ENCODE measurements around the gene ZNF862. TPM values are rescaled to one million over a fixed set of nuclear protein-coding genes. Genes with fewer than 3 reads are reported as not detected.
"Not testable (repeated sequence)": the region's sequence is repeated elsewhere in the genome, so short reads cannot be mapped to it uniquely, and the experiment has no call there.

ZNF862 gene
- polyA plus RNA-seq, 1 of the 3 experiments (the other 2 are of a cell fraction), result 17.3 TPM

- peak; percentile 36 for DNase-seq
- Histone ChIP-seq H4K20me1 (ENCODE audit: insufficient read depth) (no peaks in the 10 kb centered on the region), H3K4me1 (ENCODE audit: control insufficient read depth in 1 of 2, insufficient read depth in 2 of 2, low read depth in 1 of 2, low read length in 1 of 2) (peaks cover 0 to 2% of the 10 kb centered on the region in 2 experiments; a peak in 1 of 4 replicates), H2AFZ (ENCODE audit: low read depth) (no peak overlapping the region), H3K4me2 (no peak overlapping the region), H3F3A (replicated peaks; ENCODE audit: insufficient read depth) (no peaks in the 10 kb centered on the region), H3K9me3 (no peaks in the 10 kb centered on the region), H3K79me2 (ENCODE audit: insufficient read depth) (no peaks in the 10 kb centered on the region), H3K27me3 (ENCODE audit: insufficient read depth) (peaks cover 33% of the 10 kb centered on the region), H3K9ac (no peak overlapping the region), H3K4me3 (ENCODE audit: low read depth in 2 of 2, low read length in 1 of 2) (no peak overlapping the region), H3K9me2 (no peaks in the 10 kb centered on the region), H3K27ac (ENCODE audit: low read depth in 2 of 2, low read length in 1 of 2) (no peak overlapping the region), H3K36me3 (replicated peaks in 1 of 2; ENCODE audit: control insufficient read depth in 1 of 2, insufficient read depth in 2 of 2, low read length in 1 of 2) (no peaks in the 10 kb centered on the region)
- CTCF ChIA-PET, result interaction anchor here (2.9 kb wide), 1 partner anchor 21 kb away, joined by 16 read pairs; no protein-coding TSS in a partner anchor
- POLR2A ChIA-PET, result no interaction called here
- TF ChIP-seq SIN3A (IDR thresholded peaks at IDR 0.05; ENCODE audit: borderline replicate concordance, low read depth, low read length) (no peak), MXI1 (IDR thresholded peaks at IDR 0.05; ENCODE audit: low read depth, low read length) (no peak), YY1 (IDR thresholded peaks at IDR 0.05; ENCODE audit: low read depth) (no peak), NFIC (IDR thresholded peaks at IDR 0.05; ENCODE audit: borderline replicate concordance) (no peak), NRF1 (IDR thresholded peaks at IDR 0.05; ENCODE audit: low read depth, low read length) (no peak), RAD21 (IDR thresholded peaks at IDR 0.05; ENCODE audit: low read length) (no peak)
- WGBS (ENCODE audit: low lambda C conversion rate), result 74% methylated on average over 17 of the region's 19 CpGs
These were observed 9.5 kb upstream of the ZNF862 start for GRCh38 chr7:149828357-149829309.

GRCh38 chr7:149830527-149830926, 7.6 kb upstream of the ZNF862 start:
- H3F3A ChIP-seq (replicated peaks; ENCODE audit: insufficient read depth); H3K4me3 ChIP-seq (ENCODE audit: low read depth in 2 of 2, low read length in 1 of 2); H3K79me2 ChIP-seq (ENCODE audit: insufficient read depth); H3K36me3 ChIP-seq (replicated peaks in 1 of 2; ENCODE audit: control insufficient read depth in 1 of 2, insufficient read depth in 2 of 2, low read length in 1 of 2); DNase-seq; H3K4me2 ChIP-seq; H3K27ac ChIP-seq (ENCODE audit: low read depth in 2 of 2, low read length in 1 of 2); H2AFZ ChIP-seq (ENCODE audit: low read depth); H3K9me3 ChIP-seq; H3K9ac ChIP-seq; H3K4me1 ChIP-seq (ENCODE audit: control insufficient read depth in 1 of 2, insufficient read depth in 2 of 2, low read depth in 1 of 2, low read length in 1 of 2); POLR2A ChIA-PET; H3K9me2 ChIP-seq; H4K20me1 ChIP-seq (ENCODE audit: insufficient read depth): not testable (repeated sequence)
- WGBS (ENCODE audit: low lambda C conversion rate), result 17% methylated on average over 1 of the region's 1 CpG
- peaks cover 42% of the 10 kb centered on the region for H3K27me3 ChIP-seq (ENCODE audit: insufficient read depth)
- CTCF ChIA-PET, result interaction anchor here (1.7 kb wide), 1 partner anchor 23 kb away, joined by 11 read pairs; no protein-coding TSS in a partner anchor

- Histone ChIP-seq H3K4me2 (no peak overlapping the region), H3F3A (replicated peaks; ENCODE audit: insufficient read depth) (no peaks in the 10 kb centered on the region), H3K9ac (no peak overlapping the region), H3K9me3 (no peaks in the 10 kb centered on the region), H3K9me2 (no peaks in the 10 kb centered on the region), H3K27ac (ENCODE audit: low read depth in 2 of 2, low read length in 1 of 2) (no peak overlapping the region), H4K20me1 (ENCODE audit: insufficient read depth) (no peaks in the 10 kb centered on the region), H2AFZ (ENCODE audit: low read depth) (no peak overlapping the region), H3K4me3 (ENCODE audit: low read depth in 2 of 2, low read length in 1 of 2) (no peak overlapping the region), H3K79me2 (ENCODE audit: insufficient read depth) (no peaks in the 10 kb centered on the region), H3K36me3 (replicated peaks in 1 of 2; ENCODE audit: control insufficient read depth in 1 of 2, insufficient read depth in 2 of 2, low read length in 1 of 2) (no peaks in the 10 kb centered on the region), H3K4me1 (ENCODE audit: control insufficient read depth in 1 of 2, insufficient read depth in 2 of 2, low read depth in 1 of 2, low read length in 1 of 2) (peaks cover 0 to 2% of the 10 kb centered on the region in 2 experiments; a peak in 1 of 4 replicates), H3K27me3 (ENCODE audit: insufficient read depth) (peaks cover 42% of the 10 kb centered on the region)
- no peak for TF ChIP-seq FOXM1 (IDR thresholded peaks at IDR 0.05; ENCODE audit: low read depth)
- no peak for TF ChIP-seq TEAD4 (IDR thresholded peaks at IDR 0.05; ENCODE audit: borderline replicate concordance, insufficient read depth)
- no peak for TF ChIP-seq GABPA (IDR thresholded peaks at IDR 0.05; ENCODE audit: low read depth)
- no peak for TF ChIP-seq RCOR1 (IDR thresholded peaks at IDR 0.05; ENCODE audit: low read length)
- TF ChIP-seq USF1 (IDR thresholded peaks at IDR 0.05; ENCODE audit: borderline replicate concordance, low read depth), result no peak
- no peak for TF ChIP-seq CHD2 (IDR thresholded peaks at IDR 0.05; ENCODE audit: low read length, partially characterized antibody)
- TF ChIP-seq PBX3 (IDR thresholded peaks at IDR 0.05), result no peak
- TF ChIP-seq POLR2AphosphoS5 (IDR thresholded peaks at IDR 0.05; ENCODE audit: low read depth, low read length), result no peak
- ChIA-PET CTCF (interaction anchor here (0.7 to 1.7 kb wide), 2 partner anchors 24 to 42 kb away, joined by 3 to 11 read pairs; no protein-coding TSS in a partner anchor), POLR2A (no interaction called here)
- peak; percentile 31 for DNase-seq
- 18% methylated on average over 10 of the region's 11 CpGs for whole genome bisulfite sequencing (ENCODE audit: low lambda C conversion rate)
These were observed 7.0 kb upstream of the ZNF862 start for GRCh38 chr7:149830997-149831740.
